ENCODE results near the gene GRK5.
"Not testable (repeated sequence)": the region's sequence is repeated elsewhere in the genome, so short reads cannot be mapped to it uniquely, and the experiment has no call there.

The GRK5 gene

DNA sequence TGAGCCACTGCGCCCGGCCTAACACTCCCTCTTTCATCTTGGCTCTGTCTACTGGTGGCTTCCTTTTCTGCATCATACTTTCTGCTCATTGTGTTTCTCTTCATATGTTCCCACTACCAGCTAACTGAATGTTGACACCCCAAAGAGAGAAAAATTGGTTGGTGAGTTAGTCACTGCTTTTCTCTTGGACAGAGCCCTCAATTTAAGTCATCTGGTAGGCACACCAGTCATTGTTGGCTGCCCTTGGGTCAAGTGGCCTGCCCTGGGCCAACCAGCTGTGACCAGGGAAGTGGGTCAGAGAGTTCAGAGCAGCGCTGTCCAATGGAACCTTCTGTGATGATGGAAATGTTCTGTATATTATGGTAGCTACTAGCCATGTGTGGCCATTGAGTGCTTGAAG lies 52.0 kb downstream of the GRK5 start:
- H3K27me3 ChIP-seq (ENCODE audit: control insufficient read depth, low read length), result no peaks in the 10 kb centered on the region

DNA sequence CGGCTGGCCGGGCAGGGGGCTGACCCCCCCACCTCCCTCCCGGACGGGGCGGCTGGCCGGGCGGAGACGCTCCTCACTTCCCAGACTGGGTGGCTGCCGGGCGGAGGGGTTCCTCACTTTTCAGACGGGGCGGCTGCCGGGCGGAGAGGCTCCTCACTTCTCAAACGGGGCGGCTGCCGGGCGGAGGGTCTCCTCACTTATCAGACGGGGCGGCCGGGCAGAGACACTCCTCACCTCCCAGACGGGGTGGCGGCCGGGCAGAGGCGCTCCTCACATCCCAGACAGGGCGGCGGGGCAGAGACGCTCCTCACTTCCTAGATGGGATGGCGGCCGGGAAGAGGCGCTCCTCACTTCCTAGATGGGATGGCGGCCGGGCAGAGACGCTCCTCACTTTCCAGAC lies 53.6 kb downstream of the GRK5 start:
- not testable (repeated sequence) for H3K4me1 ChIP-seq (ENCODE audit: control insufficient read depth, low read length); H4K20me1 ChIP-seq (ENCODE audit: control insufficient read depth, insufficient read depth, low read depth, low read length); H3K27ac ChIP-seq (ENCODE audit: low read depth, low read length); H3F3A ChIP-seq (ENCODE audit: control insufficient read depth, insufficient read depth); H3K36me3 ChIP-seq (ENCODE audit: control insufficient read depth, low read length); H3K79me2 ChIP-seq (ENCODE audit: control insufficient read depth, low read length); H3K9me3 ChIP-seq (ENCODE audit: control insufficient read depth, insufficient read depth, low read length); H3K27me3 ChIP-seq (ENCODE audit: control insufficient read depth, low read length); H3K4me3 ChIP-seq (ENCODE audit: low read length); H3K4me2 ChIP-seq (ENCODE audit: low read length); H3K9me2 ChIP-seq (replicated peaks; ENCODE audit: control insufficient read depth, low read length)

More for the DNA sequence above, 52.0 kb downstream of the GRK5 start:
- Histone ChIP-seq H3K9me3 (ENCODE audit: control insufficient read depth, insufficient read depth, low read length) (no peaks in the 10 kb centered on the region), H3K4me1 (ENCODE audit: control insufficient read depth, low read length) (no peaks in the 10 kb centered on the region), H3K27ac (ENCODE audit: low read depth, low read length) (no peak overlapping the region), H3K9me2 (replicated peaks; ENCODE audit: control insufficient read depth, low read length) (no peaks in the 10 kb centered on the region), H3K4me2 (ENCODE audit: low read length) (no peak overlapping the region), H3K79me2 (ENCODE audit: control insufficient read depth, low read length) (no peaks in the 10 kb centered on the region), H4K20me1 (ENCODE audit: control insufficient read depth, insufficient read depth, low read depth, low read length) (no peaks in the 10 kb centered on the region), H3F3A (ENCODE audit: control insufficient read depth, insufficient read depth) (no peaks in the 10 kb centered on the region), H3K36me3 (ENCODE audit: control insufficient read depth, low read length) (no peaks in the 10 kb centered on the region), H3K4me3 (ENCODE audit: low read length) (no peak overlapping the region)
- TF ChIP-seq EZH2phosphoT487 (IDR thresholded peaks at IDR 0.05; ENCODE audit: borderline replicate concordance, low read length) (no peak), CTCF (IDR thresholded peaks at IDR 0.05; ENCODE audit: low read depth, low read length, poor library complexity, severe bottlenecking) (no peak)

GRCh38 chr10:119263951-119264617 lies 56.7 kb downstream of the GRK5 start:
- Histone ChIP-seq H3K9me3 (ENCODE audit: control insufficient read depth, insufficient read depth, low read length) (no peaks in the 10 kb centered on the region), H3K4me3 (ENCODE audit: low read length) (no peak overlapping the region), H4K20me1 (ENCODE audit: control insufficient read depth, insufficient read depth, low read depth, low read length) (no peaks in the 10 kb centered on the region)

More at GRCh38 chr10:119263951-119264617, 56.7 kb downstream of the GRK5 start:
- no peaks in the 10 kb centered on the region for H3F3A ChIP-seq (ENCODE audit: control insufficient read depth, insufficient read depth)
- H3K4me2 ChIP-seq (ENCODE audit: low read length), result no peak overlapping the region
- no peaks in the 10 kb centered on the region for H3K27me3 ChIP-seq (ENCODE audit: control insufficient read depth, low read length)
- H3K36me3 ChIP-seq (ENCODE audit: control insufficient read depth, low read length), result no peaks in the 10 kb centered on the region
- no peak overlapping the region for H3K27ac ChIP-seq (ENCODE audit: low read depth, low read length)
- peaks cover 10% of the 10 kb centered on the region for H3K4me1 ChIP-seq (ENCODE audit: control insufficient read depth, low read length)
- H3K79me2 ChIP-seq (ENCODE audit: control insufficient read depth, low read length), result no peaks in the 10 kb centered on the region
- H3K9me2 ChIP-seq (replicated peaks; ENCODE audit: control insufficient read depth, low read length), result no peaks in the 10 kb centered on the region
- TF ChIP-seq CTCF (IDR thresholded peaks at IDR 0.05; ENCODE audit: low read depth, low read length, poor library complexity, severe bottlenecking), result no peak
- TF ChIP-seq EZH2phosphoT487 (IDR thresholded peaks at IDR 0.05; ENCODE audit: borderline replicate concordance, low read length), result no peak
